Bronchial smooth muscle cell (primary cell): Measurements from ENCODE around the gene NPC1L1. TPM values are rescaled to one million over a fixed set of nuclear protein-coding genes. Genes with fewer than 3 reads are reported as not detected.

Source experiments
- total RNA-seq: library from RNA; depleted of rRNA; stranded (reverse); fragments of >200 nt; gene quantifications from 2 replicates; pipeline ENCODE4 v1.2.1, GENCODE V29; 2014

The NPC1L1 gene
- total RNA-seq, result under 0.01 and 0.09 TPM in 2 replicates

GRCh38 chr7:44541028-44541869 lies at the start of gene NPC1L1:
TSS of gene NPC1L1 (minus strand) at chr7:44541330. CDS start at chr7:44541259, 71 bp downstream.

DNA sequence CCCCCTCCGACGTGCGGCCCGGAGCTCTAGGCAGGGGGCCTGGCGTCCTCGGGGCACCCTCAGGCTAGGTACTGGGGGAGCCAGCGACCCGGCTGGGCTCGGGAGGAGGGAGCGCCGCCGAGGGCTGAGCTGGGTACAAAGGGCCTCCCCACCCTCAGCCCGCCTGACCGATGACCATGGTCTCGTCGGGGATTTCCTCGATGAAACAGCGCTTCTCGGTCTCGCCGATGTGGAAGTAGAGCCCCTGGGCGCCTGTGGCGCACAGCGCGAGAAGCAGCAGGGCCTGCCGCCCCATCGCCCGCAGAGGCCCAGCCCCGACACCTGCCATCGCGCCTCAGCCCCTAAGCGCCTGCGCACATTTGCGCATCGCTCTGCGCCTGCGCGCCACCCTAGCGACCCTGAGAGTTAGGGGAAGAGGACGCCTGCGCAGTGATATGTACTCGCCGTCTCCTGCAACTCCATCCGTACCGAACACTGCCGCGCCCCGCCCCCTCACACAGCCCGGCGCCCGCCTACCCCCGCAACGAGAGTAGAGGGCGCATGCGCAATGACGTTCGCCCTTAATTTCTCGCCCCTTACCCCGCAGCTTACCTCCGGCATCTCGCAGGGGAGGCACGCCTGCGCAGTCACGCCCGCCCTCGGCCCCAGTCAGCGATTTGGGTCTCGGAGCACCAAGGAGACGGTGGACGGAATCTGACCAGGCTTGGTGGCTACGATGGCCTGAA lies 40.9 kb upstream of the NPC1L1 start, which contains the start of gene TMED4:
TMED4 (minus strand) TSS at position 353 of the 725 bp plus-strand sequence; CDS start at position 328, 25 bp downstream.

GRCh38 chr7:44573464-44574286 lies 32.5 kb upstream of the NPC1L1 start, which contains the start of gene DDX56:
TSS of gene DDX56 (minus strand) at chr7:44573908. CDS start at chr7:44573895, 13 bp downstream.

DNA sequence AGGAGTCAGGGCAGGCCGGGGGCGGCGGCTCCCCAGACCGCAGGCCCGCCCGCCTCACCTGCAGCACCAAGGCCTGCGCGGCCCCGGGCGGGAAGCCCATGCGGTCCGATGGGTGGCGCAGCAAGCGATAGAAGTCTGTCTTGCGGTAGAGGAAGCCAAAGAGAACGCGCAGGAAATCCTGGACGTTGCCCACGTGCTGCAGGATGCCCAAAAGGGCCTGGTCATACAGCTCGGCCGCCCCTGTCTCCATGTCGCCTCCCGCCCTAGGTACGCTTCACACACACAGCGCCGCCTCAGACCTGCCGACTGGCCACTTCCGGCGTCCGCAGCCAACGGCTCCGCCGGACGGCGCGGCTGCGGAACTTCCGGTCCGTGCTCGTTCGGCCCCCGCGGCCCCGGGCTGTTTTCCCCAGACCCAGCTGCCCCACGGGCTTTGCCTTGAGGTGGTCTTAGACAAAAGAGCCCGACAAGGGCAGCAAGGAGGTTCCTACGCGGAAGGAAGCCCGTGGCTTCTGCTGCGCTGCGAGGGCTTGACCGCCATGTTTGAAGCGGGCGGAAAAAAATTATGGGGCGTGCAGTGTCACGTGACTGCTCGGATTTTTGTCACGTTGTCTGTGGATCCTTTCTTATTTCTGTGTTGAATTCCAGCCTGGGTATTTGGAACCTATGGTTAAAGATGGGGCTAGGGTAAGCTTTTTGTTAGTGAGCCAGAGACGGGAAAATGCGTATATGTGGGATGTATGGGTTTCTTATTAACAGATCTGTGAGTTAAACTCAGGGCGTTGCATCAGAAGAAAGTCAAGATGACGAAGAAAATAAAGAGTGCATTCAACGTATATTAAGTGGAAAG lies 50.6 kb downstream of the NPC1L1 start, which contains the start of gene NUDCD3:
NUDCD3 (minus strand) TSS at position 308 of the 850 bp plus-strand sequence; CDS start at position 250, 58 bp downstream.

Other genes starting within 250 kb of the NPC1L1 start
- 0.17 TPM in 1 of 2 replicates, not detected in the other for gene CAMK2B, start 215.7 kb downstream of the NPC1L1 start, total RNA-seq
- gene NUDCD3, start 50.7 kb downstream of the NPC1L1 start, total RNA-seq, result 98.4 and 133 TPM in 2 replicates
- gene DDX56, start 32.6 kb upstream of the NPC1L1 start, total RNA-seq, result 33.9 and 35.5 TPM in 2 replicates
- 68.9 and 78.0 TPM in 2 replicates for gene TMED4, start 40.9 kb upstream of the NPC1L1 start, total RNA-seq
- 48.1 and 50.7 TPM in 2 replicates for gene OGDH, start 65.3 kb upstream of the NPC1L1 start, total RNA-seq
- 6.9 and 8.1 TPM in 2 replicates for gene ZMIZ2, start 207.5 kb upstream of the NPC1L1 start, total RNA-seq